ENCODE results near the gene LPO. TPM values are rescaled to one million over a fixed set of nuclear protein-coding genes. Genes with fewer than 3 reads are reported as not detected.

Gene LPO
- total RNA-seq, 2 experiments from 2014 or later = not detected

DNA sequence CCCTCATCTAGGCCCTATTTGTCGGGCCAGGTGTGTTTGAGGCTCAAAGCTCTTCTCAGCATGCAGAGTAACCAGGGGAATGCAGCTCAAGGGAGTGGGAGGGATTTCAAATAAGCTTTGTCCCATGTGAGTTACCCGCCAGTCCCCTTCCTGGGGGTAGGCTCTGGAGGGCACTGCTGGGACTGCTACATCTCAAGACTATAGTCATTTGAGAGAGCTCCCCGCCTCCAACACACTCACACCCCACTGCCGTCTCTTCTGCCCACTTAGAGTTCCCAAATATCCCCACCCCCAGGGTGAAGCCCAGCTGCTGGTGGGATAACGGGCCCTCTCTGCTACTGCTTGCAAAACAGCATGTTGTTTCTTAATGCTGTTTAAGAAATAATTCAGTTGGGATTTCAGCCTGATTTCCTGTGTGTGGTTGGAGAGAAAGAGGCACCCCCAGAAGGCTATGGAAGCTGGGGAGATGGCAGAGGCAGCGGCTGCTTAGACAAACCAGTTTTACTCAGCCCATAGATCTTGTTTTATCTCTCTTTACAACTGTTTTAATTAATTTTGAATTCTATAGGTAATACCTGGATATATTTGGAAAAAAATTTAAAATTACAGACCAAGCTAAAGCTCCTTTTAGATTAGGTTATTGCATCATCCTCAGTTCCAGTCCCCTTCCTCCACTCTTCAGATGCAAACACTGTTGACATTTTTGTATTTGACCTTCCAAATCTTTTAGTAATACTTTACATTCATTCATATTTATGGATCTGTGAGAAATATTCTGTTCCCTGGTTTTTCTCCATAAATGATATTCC lies 46.4 kb downstream of the LPO start:
- ChIA-PET CTCF (interaction anchor here (0.8 to 1.6 kb wide), 2 partner anchors 9 to 19 kb away, joined by 3 to 4 read pairs; no protein-coding TSS in a partner anchor), POLR2A (no interaction called here)

DNA sequence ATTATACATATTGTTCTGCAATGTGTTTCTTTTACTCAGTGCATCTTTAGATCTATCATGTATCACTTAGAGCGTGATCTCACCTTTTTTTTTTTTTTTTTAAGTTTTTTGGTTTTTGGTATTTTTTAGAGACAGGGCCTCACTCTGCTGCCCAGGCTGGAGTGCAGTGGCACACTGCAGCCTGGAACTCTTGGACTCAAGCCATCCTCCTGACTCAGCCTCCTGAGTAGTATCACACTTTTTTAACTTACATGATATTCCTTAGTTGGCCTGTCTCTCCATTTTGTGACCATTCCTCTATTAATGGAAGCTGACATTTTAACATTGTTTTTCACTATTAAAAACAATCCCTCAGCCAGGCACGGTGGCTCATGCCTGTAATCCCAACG lies 47.0 kb downstream of the LPO start:
- ChIA-PET CTCF (interaction anchor here (0.8 kb wide), 1 partner anchor 9 kb away, joined by 3 read pairs; no protein-coding TSS in a partner anchor), POLR2A (no interaction called here)

DNA sequence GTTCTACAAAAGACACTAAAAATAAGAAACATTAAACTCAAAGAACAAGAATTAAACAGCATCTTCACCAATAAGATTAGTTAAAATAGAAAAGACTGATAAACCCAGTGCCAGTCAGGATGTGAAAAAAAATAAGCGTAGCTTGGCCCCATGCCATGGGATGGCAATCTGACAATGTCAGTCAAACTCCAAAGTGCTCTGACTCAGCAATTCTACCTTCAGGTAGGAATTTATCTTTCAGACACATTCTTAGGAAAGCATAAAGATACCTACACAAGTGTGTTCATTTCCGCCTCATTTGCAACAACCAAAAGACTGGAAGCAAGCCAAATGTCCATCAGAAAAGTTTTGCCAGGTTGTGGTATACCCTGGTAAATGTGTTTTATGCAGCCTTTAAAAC lies 51.5 kb downstream of the LPO start:
- ChIA-PET CTCF (no interaction called here), POLR2A (no interaction called here)

DNA sequence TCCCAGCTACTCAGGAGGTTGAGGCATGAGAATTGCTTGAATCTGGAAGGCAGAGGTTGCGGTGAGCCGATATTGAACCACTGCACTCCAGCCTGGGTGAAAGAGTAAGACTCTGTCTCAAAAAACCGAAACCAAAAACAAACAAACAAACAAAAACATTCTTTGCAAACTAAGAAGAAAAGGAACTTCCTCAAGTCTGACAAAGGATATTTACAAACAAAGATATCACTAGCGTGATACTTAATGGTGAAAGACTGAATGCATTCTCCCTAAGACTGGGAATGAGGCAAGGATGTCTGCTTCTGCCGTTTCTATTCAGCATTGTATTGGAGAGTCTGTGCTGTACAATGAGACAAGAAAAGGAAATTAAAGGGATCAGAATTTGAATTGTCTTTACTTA lies 52.9 kb downstream of the LPO start:
- ChIA-PET CTCF (interaction anchor here (0.7 kb wide), 1 partner anchor 182 kb away, joined by 3 read pairs; no protein-coding TSS in a partner anchor), POLR2A (no interaction called here)

DNA sequence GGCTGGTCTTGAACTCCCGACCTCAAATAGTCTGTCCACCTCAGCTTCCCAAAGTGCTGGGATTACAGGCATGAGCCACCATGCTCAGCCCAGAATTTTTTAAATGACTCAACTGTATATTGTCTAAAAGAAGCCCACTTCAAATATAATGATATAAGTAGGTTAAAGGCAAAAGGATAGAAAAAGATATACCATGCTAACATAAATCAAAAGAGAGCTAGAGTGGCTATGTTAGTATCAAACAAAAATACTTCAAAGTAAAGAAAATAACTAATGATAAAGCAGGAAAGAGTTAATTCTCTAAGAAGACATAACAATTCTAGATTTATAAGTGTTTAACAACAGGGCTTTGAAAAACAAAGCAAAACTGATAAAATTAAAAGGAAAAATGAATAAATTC lies 55.6 kb downstream of the LPO start:
- ChIA-PET POLR2A (no interaction called here), CTCF (no interaction called here)

DNA sequence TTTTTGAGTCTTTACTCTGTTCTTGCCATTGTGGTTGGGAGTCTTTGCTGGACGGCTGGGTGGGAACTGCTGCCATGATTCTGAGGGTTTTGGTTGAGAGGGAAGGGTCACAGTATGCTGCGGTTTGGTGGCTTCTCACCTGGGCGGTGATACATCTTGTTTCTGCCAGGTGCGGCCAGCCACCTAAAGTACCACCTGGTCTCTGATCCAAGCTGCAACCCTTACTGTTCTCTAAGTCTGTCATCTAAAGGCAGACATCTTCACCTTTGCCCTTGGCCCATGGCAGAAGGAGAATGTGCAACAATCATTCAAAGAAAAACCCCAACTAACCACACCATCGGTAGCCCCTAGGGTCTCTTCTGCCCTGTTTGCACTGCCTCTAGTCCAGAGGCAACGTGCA lies 62.0 kb downstream of the LPO start:
- POLR2A ChIA-PET = no interaction called here
- CTCF ChIA-PET = no interaction called here

DNA sequence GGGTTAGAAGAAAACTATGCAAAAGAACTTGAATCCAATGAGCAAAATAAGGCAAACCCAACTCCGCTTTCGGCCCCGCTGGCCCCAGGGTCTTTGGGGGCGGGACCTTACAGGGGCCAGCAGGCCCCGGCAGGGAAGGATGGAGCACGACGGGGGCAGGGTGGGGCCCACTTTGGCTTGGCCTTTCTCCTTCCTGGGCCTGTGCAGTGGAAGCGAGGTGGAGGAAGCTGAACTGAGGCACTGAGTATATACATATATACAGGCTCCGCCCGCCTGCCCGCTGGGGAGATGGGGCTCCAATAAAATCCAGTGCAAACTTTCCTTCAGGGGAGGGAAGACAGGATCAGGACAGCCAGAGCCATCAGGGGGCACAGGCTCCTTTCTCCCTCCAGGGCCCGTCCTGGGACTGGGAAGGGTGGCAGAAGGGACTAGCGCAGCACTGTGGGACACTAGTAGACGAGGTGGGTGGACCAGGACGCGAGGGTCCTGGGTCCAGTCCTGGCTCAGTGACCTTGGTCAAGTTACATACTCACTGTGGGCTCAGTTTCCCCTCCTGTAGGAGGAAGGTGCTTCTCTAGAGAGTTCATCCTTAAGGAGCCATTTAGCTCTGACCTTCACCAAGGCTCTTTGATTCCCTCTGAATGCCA lies 63.2 kb downstream of the LPO start:
- ChIA-PET CTCF (no interaction called here), POLR2A (no interaction called here)

DNA sequence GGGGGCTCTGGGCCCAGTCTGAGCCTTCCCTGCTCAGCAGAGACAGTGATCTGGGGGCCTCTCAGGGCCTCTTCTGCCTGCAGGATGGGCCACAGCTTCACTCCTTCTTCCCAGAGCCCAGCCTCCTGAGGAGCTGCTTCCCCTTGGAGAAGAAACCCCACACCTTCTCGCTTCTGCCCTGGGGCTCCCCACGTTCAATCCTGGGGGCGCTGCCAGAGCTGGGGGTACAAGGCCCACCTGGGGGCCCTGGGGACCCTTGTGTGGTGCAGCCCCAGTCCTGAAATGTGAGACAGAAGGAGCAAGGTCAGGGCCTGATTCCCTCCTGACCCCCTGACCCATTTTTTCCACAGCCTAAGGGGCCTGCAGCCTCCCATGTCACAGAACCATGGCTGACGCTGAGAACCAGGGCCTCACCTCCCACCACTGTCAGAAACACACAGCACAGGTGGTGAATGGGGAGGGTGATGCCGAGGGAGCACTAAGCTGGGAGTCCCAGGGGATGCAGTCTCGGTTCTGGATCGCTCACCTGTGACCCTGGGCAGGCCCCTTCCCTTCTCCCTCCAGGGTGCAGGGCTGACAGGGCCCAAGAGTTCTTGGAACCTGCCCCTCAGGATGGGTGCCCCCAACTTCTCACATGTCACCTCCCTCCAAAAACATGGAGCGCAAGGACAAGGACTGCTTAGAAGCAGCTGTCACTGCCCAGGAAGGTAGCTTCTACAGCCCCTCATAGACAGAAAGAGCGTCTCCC lies 64.0 kb downstream of the LPO start:
- CTCF ChIA-PET = no interaction called here
- POLR2A ChIA-PET = no interaction called here

DNA sequence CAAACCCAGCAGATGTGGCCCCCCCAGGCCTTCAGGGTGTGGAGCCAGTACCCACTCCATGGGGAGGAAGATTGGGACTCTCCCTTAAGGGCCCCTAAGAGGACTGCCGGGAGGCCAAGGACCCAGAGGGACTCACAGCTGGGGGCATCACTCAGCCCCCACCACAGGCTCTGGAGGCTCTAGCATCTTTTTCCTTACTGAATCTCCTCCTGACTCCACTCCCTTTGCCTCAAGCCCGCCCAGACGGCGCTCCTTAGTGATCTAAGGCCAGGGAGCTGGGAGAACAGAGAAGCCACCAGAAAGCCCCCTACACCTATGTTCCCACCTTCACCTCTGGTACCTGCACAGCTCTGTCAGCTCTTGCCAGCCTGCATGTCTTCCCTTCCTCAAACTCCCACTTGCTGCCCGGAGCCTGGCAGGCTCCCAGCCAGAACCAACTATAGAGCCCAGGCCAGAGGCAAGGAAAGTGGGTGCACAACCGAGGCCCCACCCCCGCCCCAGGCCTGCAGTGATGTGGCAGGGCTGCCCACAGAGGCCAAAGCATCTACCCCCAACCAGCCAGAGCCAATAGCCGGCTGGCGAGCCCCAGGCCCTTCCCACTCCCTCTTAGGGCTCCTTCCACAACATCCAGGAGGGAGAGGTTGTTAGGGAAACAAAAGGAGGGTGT lies 64.7 kb downstream of the LPO start:
- CTCF ChIA-PET = interaction anchor here (0.7 to 1.8 kb wide), 4 partner anchors 19 to 777 kb away, joined by 3 to 4 read pairs (median 4); no protein-coding TSS in a partner anchor
- POLR2A ChIA-PET = interaction anchor here (0.8 kb wide), 2 partner anchors 23 to 24 kb away, joined by 3 read pairs; no protein-coding TSS in a partner anchor

DNA sequence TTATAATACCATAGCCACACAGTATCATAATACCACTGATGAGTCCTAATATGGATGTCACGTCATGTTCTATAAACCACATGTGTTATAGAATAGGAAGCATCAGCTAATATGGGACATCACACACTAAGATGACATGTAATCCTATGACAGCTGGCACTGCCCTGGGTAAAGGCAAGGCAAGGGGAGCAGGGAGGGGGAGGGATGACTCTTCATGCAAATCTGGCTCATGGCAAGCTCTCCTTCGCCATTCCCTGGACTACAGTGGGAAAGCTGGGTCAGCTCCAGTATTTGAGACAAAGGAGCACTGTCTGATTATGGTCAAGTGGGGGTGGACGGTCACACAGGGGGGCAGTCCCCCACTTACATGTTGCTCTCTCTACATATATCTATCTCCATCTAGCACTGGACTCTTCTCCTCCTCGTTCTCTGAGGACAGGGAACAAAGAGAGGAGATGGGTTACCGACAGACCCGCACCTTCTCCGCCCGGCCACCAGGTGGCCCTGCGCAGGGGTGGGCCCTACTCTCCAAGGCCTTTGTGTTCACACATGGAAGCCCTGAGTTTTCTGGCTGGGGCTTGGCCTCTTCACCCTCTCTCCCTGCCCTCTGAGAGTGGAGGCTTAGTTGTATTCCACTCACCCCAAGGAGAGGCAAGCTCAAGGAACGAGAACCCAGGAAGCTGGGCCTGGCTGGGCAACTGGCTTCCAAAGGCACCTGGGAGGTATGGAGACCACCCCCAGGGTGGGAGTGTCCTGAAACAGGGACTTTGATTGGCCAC lies 65.8 kb downstream of the LPO start:
- POLR2A ChIA-PET = interaction anchor here (0.6 to 1.0 kb wide), 4 partner anchors 22 to 354 kb away, joined by 3 to 5 read pairs (median 3); no protein-coding TSS in a partner anchor
- CTCF ChIA-PET = interaction anchor here (0.5 to 3.0 kb wide), 17 partner anchors 9 to 148 kb away, joined by 3 to 26 read pairs (median 4); partner anchors contain the start of genes MKS1 and SUPT4H1

DNA sequence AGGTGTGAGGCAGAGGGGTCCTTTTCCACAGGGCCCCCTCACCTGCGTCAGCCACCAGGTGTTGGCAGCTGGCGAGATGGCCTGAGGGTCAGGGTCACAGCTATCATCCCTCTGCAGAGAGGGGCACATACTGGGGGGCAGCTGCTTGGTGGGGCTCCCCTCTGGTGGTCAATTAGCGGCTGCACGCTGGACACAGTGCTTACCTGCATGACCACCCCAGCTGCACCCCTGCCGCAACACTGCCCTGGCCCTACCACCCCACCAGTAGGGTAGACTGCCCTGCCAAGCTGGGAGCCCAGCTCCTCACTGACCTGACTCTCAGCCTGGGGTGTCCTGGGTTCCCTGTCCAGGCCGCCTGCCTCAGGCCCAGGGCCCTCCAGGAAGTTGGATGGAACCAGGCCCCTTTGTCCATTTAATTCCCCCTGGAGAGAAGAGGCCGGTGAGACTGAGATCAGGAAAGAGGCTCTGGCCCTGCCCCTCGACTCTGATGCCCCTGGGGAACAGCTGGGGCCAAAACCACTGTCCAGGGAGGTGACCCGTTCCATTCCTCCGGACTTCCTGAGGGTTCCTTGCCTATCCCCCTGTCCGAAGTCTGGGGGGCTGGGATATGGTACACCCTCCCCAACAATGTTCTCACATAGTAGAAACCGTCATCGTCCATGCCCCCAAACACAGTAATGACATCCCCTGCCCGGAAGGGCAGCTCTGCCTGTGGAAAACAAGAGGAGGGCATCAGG lies 66.5 kb downstream of the LPO start:
- ChIA-PET CTCF (interaction anchor here (0.7 to 3.0 kb wide), 17 partner anchors 8 to 147 kb away, joined by 3 to 26 read pairs (median 3); partner anchors contain the start of genes MKS1 and SUPT4H1), POLR2A (interaction anchor here (0.6 kb wide), 1 partner anchor 353 kb away, joined by 3 read pairs; no protein-coding TSS in a partner anchor)

DNA sequence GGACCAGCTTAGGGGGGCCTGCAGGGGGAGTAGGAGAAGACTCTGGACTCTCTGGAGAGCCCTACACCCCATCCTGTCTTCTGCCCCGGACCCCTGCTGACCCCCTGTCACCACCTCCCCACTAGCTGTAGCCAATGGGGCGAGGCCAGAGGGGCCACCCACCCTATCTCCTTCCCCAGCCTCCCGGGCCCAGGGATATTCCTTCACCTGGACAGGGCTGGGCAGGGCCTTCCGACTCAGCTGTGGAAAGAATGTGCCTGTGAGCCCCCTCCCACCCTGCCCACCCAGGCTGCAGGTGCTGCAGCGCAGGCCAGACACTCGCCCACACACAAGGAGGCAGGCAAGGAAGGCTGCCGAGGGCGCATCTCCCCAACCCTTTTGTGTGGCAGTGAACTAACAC lies 67.2 kb downstream of the LPO start:
- ChIA-PET CTCF (interaction anchor here (0.9 to 3.0 kb wide), 8 partner anchors 10 to 142 kb away, joined by 3 to 26 read pairs (median 3); partner anchors contain the start of gene SUPT4H1), POLR2A (no interaction called here)

DNA sequence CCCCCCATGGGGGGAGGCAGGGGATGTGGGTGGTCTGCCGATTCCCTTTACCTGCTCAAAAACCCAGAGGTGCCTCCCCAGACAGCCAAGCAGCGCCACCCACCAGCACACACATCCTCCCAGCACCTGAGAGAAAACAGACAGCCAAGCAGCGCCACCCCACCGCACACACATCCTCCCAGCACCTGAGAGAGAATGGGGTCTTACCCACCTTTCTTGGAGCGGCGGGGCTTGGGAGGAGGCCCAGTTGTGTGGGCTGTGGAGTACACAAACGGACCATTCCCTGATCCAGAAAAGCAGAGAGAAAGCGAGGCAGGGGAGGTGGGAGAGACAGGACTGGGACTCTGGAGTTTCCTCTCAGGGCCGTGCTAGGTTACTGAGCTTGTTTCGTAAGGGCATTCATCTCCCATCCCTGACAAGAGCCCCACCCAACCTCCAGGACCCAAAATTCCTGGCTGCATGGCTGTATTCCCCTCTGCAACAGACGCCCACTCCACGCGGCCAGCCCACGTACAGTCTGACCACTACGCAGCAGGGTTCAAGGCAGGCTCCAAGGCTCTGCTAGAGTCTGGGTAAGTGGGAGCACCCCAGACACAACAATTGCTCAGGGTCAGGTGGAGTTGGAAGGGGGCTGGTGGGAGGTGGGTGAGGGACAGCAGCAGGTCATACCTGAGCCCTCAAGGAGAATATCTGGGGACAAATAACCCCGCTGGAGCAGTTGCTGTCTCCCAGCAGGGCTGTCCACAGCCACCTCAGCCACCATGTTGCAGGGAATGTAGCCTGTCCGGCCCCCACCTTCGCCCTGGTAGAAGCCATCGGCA lies 68.0 kb downstream of the LPO start:
- CTCF ChIA-PET = interaction anchor here (1.2 to 3.0 kb wide), 2 partner anchors 10 to 37 kb away, joined by 3 to 26 read pairs; no protein-coding TSS in a partner anchor
- POLR2A ChIA-PET = interaction anchor here (0.5 kb wide), 1 partner anchor 25 kb away, joined by 5 read pairs; no protein-coding TSS in a partner anchor

DNA sequence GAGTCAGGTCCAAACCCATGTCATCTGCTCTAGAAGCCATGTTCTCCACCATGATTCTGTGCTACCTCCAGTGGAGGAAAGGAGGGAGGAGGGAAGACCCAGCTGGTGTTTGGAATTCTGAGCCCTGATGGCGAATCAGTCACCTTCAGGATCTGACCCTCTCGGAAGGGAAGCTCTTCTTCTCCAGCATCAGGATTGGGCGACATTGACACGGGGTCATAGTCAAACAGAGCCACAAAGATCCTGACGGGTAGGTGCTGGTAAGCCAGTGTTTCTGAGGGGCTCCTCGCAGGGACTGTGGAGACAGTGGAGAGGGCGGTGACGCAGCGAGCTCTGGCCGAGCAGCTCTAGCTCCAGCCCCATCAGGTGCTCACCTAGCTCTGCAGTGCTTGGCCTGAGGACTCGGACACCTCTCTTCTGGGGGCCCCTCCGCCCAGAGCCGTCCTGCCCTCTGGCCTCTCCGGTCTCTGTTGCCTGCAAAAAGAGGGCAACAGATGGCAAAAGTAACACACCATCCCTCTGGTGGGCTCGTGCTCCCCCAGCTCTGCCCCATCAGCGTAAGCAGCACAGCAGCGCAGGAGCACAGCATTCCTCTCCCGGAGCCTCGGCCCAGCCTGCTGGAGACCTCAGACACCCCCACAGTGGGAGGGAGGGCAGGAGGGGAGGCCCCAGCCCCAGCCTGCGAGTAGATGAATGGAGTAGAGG lies 69.2 kb downstream of the LPO start:
- CTCF ChIA-PET = interaction anchor here (0.8 to 1.5 kb wide), 2 partner anchors 10 to 46 kb away, joined by 3 to 8 read pairs; no protein-coding TSS in a partner anchor
- POLR2A ChIA-PET = no interaction called here

DNA sequence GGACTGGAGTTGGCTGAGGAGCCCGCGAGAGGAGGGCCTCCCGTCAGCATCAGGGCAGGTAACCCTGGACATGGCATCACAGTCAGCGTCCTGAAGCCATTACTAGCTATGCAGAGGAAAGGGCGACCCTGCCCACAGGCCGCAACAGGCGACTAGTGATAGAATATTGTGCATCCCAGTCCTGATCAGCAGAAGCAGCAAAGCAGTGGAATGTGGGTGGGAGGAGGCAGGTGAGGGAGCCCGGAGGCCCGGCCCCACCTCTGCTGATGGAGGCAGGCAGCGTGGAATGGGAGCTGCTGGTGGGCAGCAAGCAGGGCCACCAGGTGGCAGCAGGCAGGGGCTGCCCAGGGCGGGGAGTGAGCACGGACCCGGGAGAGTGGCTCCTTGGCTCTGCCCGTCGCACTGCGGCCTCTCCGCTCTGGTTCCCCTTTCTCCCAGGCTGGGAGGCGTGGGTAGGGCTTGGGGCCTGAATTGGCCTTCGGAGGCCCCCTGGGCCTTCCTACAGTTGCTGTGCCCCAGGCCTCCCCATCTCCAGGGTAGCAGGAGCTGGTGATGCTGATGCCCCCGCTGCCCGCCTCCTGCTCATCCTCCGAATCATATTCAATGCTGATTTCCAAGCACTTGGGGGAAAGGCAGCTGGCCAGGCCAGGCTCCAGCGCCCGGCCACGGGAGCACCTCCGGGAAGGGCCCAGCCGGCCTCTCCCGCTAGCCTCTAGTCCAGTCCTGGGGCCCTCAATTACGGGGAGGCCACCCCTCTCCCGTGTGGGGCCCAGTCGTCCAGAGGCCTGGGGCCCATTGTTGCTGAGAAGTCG lies 70.0 kb downstream of the LPO start:
- ChIA-PET POLR2A (no interaction called here), CTCF (interaction anchor here (1.5 kb wide), 1 partner anchor 9 kb away, joined by 8 read pairs; no protein-coding TSS in a partner anchor)
